ENCODE data around the gene RBM47. TPM values are rescaled to one million over a fixed set of nuclear protein-coding genes. Genes with fewer than 3 reads are reported as not detected.
"Not testable (repeated sequence)": the region's sequence is repeated elsewhere in the genome, so short reads cannot be mapped to it uniquely, and the experiment has no call there.

RBM47 gene
- total RNA-seq, 1 donor from 2014 or later: 3.8 TPM

DNA sequence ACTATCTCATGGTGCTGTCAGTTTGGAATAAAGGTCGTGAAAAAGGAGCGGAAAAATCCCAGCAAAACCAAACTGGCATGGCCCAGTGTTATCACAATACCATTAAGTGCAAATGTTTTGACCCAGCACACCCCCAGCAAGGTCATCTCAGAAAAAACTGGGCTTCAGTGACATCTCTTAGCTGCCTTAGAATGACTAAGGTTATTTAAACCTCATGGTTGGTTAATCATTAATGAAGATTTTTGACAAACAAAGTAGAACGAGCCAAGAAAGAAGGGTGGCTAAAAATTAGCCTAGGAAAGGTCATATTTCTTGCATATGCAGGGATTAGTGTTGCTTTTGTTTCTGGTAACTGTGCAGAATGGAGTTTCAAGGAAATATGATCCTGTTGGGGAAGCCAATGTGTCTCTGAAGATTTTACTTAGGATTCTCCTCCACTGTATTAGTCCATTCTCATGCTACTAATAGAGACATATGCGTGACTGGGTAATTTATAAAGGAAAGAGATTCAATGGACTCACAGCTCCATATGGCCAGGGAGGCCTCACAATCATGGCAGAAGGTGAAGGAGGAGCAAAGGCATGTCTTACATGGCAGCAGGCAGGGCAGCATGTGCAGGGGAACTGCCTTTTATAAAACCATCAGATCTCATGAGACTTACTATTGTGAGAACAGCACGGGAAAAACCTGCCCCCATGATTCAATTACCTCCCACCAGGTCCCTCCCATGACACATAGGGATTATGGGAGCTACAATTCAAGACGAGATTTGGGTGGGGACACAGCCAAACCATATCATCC is 211.0 kb downstream of the RBM47 start:
- intact Hi-C loops (cut with micrococcal nuclease): no loop called here

DNA sequence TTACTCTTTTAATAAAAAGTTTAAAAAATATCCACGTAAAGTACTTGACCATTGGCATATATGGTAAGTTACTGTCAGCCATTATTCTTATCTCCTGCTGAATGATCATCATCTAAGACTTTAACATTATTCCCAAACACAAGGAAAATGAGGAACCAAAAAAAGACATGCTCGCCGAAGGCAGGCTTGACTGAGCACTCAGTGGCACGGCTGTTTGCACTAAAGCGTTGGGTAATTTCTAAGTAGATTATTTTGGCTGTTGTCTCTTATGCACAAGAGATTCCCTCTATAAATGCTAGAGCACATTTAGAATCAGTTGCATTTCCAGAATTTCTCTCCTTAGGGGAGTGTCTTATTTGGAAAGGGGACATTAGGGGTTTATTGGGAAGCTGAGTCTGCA is 211.7 kb downstream of the RBM47 start:
- intact Hi-C loops (cut with micrococcal nuclease): no loop called here

DNA sequence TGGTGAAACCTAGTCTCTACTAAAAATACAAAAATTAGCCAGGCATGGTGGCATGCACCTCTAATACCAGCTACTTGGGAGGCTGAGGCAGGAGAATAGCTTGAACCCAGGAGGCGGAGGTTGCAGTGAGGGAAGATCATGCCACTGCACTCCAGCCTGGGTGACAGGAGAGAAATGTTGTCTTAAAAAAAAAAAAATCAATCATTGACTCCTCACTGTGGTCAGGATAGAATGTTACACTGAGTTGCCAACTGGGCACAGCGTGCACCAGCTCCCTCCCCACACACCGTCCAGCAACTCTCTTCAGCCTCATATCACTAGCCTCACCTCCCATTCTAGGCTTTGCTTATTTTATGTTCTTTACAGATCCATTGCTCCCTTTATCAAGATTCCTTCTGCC is 215.0 kb downstream of the RBM47 start:
- intact Hi-C loops (cut with micrococcal nuclease): no loop called here

DNA sequence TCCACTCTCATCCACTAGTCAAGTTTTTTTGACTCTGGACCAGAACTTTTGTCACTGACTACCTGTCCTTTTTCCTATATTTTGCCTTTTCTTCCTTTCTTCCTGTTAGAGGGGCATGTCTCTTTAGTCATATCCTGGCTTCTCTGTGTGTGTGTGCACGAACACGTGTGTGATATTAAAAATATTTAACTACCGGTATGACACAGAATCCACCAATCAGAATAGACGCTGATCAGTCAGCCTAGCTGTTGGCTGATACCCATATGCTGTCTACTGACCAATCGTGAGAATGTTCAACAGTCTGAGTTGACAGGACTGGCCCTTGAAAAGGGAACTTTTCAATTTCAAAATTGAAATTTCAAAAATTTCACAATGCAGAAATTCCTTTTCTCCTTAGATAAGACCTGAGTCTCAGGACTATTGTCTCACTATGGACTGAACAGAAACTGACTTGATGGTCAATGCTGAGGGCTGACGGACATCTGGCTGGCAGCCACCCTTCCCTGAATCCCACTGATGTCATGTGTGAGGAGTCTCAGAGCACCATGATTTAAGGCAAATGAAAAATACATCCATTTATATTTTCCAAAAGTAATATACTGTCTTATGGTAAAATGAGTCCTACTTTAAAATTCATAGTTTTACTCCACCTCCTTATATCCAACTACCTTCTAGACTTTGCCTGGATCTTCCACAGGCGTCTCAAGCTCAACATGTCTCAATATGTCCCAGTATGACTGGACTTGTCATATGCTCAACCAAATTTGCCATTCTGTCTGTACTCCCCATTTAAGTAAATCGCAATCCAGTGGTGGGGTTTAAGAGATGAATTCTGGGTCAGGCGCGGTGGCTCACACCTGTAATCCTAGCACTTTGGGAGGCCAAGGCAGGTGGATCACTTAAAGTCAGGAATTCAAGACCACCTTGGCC is 216.5 kb downstream of the RBM47 start:
- intact Hi-C loops (cut with micrococcal nuclease): no loop called here

DNA sequence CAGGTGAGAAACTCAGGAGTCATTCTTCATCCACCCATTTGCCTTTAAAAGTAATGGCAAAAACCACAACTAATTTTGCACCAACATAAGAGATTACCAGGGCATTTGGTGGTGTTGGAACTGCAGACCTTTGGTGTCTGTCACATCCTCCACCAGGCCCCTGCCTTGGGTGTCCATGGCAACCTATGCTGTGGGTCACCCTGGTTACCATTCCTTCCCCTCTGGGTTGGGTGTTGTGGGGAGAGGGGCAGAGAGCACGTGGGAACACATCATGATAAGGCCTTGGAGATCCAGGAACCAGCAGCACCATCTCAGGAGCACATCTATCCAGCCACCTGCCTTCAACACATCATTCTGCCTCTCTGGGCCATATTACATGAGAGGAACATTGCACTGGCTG is 217.3 kb downstream of the RBM47 start:
- intact Hi-C loops (cut with micrococcal nuclease): no loop called here

DNA sequence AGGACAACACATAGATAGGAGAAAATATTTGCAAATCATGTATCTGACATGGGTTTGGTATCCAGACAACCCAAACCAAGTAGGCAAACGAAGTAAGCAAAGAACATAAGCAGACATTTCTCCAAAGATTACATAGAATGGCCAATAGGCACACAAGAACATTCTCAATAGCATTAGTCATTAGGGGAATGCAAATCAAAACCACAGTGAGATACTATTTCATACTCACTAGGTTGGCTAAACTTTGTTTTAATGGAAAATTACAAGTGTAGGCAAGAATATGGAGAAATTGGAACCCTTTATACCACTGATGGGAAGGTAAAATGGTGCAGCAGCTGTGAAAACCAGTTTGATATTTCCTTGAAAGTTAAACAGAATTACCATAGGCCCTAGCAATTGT is 219.8 kb downstream of the RBM47 start:
- intact Hi-C loops (cut with micrococcal nuclease): no loop called here

DNA sequence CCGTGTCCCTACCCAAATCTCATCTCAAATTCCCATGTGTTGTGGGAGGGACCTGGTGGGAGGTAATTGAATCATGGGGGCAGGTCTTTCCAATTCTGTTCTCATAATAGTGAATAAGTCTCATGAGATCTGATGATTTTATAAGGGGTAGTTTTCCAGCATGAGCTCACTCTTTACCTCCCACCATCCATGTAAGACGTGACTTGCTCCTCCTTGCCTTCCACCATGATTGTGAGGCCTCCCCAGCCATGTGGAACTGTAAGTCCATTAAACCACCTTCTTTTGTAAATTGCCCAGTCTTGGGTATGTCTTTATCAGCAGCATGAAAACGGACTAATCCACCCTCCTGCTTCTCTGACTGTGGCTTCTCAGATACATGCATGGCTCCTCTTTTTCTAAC is 222.2 kb downstream of the RBM47 start:
- intact Hi-C loops (cut with micrococcal nuclease): not testable (repeated sequence)

DNA sequence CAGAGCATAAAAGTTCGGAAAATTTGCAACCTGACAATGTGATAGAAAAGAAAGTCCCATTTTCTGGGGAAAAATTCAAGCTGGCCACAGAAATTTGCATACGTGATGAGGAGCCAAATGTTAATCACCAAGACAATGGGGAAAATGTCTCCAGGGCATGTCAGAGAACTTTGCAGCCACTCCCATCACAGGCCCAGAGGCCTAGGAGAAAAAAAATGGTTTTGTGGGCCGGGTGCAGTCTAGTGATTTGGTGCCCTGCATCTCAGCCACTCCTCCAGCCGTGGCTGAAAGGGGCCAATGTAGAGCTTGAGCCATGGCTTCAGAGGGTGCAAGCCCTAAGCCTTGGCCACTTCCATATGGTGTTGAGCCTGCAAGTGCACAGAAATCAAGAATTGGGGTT is 223.3 kb downstream of the RBM47 start:
- intact Hi-C loops (cut with micrococcal nuclease): no loop called here

DNA sequence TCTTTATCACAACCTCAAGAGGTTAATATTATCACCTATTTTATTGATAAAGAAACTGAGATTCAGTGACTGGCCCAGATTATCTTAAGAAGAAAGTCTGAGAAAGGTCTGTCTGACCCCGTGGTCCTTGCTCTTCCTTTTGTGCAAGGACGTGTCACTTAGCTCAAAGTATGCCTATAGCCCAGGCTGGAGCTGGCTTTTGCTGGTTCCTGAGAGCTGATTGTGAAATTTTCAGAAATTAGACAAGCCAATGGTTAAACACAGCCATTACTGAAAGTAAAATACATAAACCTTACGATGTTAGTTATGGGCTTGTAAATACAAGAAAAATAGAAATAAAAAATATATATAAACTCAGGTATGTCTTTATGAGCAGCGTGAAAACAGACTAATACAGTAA is 224.5 kb downstream of the RBM47 start:
- intact Hi-C loops (cut with micrococcal nuclease): no loop called here

DNA sequence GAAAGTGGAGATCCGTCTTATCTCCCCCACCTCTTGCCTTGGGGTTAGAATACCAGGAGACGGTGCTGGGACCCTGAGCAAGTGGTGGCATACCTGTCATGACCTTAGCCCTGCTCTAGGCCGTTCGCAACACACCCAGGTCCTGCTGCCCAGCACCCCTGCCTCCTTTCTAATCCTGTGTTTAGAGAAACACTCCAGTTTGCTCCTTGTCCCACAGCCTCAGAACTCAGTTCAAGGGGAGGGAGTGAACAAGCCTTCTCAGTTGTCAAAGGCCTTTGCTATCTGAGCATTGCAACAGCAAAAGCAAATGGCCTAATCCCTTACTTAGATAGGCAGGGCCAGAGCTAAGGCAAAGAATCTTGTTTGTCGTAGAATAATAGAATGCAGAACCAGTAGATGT is 226.6 kb downstream of the RBM47 start:
- intact Hi-C loops (cut with micrococcal nuclease): no loop called here

DNA sequence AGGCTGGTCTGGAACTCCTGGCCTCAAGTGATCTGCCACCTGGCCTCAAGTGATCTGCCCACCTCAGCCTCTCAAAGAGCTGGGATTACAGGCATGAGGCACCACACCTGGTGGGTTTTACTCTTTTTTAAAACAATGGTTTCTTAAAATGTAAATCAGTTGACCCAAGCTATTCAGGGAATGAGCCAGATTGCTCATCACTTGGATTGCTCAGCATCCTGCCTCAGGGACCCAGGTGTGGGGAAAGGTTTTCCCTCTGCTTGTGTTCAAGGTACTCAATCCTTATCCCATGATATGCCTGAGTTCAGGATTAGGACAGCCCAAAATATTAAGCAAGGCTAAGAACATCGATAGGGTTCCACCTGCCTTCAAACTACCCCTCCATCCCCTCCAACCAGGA is 227.1 kb downstream of the RBM47 start:
- intact Hi-C loops (cut with micrococcal nuclease): no loop called here

DNA sequence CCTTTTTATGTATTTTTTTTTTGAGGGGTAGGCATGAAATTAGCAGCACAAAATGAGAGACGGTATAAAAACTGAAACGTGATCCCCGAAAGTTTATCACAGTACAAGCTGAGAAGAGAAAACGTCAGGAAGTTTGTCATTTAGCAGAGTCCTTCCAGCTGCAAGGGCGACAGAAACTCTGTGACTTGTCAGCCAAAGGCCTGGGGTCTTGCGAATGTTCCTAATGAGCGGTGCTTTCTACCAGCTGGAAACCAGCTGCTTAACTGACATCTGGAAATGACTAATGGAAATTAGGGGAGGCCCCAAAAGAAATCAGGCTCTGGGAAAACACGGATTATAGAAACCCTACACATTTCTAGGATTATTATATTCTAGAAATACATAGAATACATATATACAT is 228.0 kb downstream of the RBM47 start:
- intact Hi-C loops (cut with micrococcal nuclease): no loop called here

DNA sequence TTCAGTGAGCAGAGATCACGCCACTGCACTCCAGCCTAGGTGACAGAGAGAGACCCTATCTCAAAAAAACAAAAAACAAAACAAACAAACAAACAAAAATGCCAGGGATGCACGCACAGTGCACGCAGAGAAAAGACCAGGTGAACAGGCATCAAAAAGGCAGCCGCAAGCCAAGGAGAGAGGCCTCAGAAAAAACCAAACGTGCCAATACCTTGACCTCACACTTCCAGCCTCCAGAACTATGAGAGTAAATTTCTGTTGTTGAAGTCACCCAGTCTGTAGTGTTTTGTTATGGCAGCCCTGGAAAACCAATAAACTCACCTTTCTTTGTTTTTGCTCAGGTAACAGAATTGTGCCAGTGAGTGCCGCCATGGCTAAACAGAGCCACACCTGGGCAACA is 228.6 kb downstream of the RBM47 start:
- intact Hi-C loops (cut with micrococcal nuclease): no loop called here

DNA sequence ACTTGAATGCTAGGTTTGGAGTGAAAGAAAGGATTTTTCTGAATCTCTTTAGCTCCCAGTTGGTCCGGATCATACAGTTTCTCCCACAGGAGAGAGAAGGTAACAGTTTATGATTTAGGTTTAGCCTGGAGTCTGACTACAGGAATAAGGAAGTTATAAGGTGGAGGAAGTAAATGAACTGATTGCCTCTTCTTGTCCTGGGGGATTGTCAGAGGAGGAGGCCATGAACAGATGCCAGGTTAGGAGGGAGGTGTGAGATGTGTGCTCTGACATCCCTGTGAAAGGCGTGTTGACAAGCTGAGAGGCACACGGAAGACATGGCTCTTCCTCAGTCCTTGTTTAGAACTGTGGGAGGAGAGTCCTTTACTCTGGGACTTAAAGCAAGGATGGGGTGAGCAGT is 230.1 kb downstream of the RBM47 start:
- intact Hi-C loops (cut with micrococcal nuclease): no loop called here

DNA sequence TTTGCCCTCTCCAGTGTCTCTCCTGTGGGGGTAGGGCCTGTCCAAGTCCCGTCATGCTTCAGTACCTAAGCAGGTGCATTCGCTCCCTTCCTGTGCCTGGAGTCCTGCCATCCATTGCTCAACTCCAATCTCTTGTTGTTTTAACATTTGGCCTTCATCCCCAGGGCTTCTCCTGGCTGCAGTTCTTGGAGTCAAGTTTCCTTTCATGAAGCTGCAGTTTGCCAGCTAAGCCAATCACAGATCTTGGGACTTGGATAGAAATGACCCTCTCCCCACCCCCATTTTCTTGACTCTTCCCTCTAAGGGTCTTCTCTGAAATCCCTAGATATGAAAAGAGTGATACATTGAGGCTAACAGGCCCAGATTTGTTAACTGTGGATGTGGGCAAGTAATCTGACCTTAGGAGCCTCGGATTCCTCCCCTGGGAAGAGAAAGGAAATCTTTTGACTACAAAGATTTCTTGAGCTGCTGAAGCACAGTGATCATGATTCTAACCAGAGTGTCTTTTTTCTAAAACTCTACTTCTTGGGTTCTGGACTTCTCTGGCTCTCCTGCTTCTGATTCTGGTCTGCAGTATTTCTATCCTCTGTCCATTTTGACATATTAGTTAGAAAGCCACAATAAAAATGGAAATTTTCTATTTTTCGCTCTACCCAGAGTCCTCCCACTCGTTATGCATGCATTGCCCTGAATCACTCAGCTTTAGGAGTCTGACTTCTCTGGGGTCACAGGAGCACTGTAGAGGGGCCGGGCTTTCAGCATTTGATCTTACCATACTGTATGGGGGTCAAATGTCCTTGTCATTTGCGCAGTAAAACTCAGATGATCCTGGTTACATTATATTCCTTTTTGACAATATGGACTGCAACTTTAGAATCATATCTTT is 233.5 kb downstream of the RBM47 start:
- intact Hi-C loops (cut with micrococcal nuclease): no loop called here

DNA sequence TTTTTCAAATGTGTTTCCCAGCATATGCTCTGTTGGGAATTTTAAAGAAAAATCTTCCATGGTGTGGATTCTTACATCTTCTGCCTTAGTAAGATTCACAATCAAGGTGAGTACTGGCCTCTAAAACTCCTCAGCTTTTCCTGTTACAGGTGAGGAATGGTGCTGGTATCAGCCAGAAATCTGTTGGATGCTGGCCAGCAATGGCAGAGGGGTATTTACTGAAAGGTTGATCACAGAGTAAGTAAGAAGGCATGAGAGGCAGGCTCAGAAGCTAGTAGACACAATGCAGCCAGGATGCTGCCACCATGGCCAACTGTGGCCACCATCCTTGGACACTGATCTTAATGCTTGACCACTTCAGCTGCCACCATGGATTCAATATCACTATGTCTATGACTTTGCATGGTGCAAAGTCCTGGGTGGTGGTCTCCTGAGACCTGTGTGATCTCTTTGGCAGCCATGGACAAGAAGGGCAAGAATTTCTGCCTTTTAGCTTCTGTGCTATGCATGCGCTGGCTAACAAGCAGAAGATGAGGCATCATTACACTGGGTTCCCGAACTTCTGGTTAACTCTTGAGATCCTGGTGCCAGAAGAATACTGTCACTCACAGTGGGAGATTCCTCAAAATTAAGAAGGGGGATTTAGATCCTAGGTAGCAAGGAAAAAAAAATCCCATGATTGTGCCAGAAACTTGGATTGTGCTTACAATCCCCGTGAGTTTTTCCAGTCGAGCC is 234.3 kb downstream of the RBM47 start:
- intact Hi-C loops (cut with micrococcal nuclease): no loop called here

DNA sequence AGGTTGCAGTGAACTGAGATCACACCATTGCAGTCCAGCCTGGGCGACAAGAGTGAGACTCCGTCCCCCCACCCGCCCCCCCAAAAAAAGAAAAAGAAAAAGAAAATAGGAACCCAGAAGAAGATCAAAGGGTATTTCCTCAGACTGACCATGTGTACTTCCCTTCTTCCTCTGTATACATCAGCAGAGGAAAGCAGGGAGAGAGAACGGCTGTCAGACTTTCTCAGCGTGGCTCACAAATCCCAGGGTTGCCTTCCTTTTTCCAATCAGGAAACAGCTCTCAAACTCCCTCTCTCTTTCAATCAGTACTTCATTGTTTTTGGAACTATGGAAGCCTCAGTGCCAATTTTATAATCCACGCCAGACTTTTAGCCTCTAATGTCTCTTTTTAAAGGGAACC is 235.4 kb downstream of the RBM47 start:
- intact Hi-C loops (cut with micrococcal nuclease): no loop called here

DNA sequence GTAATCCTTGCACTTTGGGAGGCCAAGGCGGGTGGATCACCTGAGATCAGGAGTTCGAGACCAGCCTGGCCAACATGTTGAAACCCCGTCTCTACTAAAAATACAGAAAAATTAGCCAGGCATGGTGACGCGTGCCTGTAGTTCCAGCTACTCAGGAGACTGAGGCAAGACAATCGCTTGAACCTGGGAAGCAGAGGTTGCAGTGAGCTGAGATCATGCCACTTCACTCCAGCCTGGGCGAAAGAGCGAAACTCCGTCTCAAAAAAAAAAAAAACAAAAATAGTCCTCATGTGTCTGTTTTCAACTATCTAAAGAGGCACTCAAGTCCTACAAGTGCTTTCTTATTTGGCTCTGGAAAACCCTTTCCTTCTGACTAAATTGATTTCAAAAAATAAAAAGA is 237.4 kb downstream of the RBM47 start:
- intact Hi-C loops (cut with micrococcal nuclease): not testable (repeated sequence)

DNA sequence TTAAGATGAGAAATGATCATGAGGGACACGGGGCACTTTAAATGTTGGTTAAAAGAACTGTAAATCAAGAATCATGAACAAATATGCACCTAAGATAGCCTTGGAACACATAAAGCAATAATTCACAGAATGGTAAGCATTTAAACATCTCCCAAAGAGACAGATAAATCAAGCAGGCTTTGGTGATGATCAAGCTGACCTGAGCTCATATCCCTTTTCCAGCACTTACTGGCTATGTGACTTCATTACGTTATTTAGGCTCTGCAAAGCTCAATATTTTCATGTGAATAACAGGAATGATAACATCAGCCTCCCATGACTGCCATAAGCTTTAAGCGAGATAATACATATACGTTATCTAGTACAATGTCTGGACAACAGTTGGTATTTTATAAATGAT is 239.7 kb downstream of the RBM47 start:
- intact Hi-C loops (cut with micrococcal nuclease): no loop called here

DNA sequence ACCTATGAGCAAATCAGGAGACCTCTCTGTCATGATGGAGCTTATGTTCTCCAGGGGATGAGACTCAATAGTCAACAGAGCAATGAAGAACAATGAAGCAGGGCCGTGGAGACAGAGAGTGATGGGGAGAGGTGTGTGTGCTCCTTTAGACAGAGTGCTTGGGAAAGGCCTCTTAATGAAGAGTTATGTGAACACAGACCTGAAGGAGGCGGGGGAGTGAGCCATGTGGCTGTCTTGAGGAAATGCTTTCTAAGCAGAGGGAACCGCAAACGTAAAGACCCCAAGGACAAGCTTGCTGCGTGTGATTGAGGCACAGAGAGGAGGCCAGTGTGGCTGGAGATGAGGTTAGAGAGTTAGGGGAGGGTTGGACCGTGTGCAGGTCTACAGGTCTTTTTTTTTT is 241.4 kb downstream of the RBM47 start:
- intact Hi-C loops (cut with micrococcal nuclease): no loop called here

DNA sequence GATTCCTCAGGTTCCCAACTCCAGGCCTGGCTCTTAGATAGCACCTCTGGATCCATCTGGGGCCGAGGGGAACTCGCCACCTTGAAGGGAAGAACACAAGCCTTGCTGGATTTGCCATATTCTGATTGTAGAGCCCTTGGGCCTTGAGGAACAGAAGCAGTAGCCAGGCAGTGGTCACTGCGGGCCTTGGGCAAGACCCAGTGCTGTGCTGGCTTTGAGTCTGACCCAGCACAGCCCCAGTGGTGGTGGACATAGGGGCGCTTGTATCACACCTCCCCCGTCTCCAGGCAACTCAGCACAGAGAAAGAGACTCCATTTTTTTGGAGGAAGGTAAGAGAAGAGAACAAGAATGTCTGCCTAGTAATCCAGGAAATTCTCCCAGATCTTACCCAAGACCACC is 249.0 kb downstream of the RBM47 start:
- intact Hi-C loops (cut with micrococcal nuclease): no loop called here

All from T-helper 1 cell treated with Interleukin-12 subunit alpha and Interleukin-12 subunit beta and Interleukin-4 antibody, amounts not matched to agents 30 ng/mL and 1 ng/mL, for 36 hours (primary cell).